ENCODE data around the gene NMNAT3.

NMNAT3 gene

GRCh38 chr3:139537795-139538621 is 139.8 kb downstream of the NMNAT3 start:
- no peak for DNase-seq

- no peak for DNase-seq
Observed at GRCh38 chr3:139537361-139537760, 140.4 kb downstream of the NMNAT3 start.

- no peak for DNase-seq
Observed at GRCh38 chr3:139534992-139535879, 142.5 kb downstream of the NMNAT3 start.

- no peak for DNase-seq
Observed at GRCh38 chr3:139534455-139534812, 143.3 kb downstream of the NMNAT3 start.

- no peak for DNase-seq
Observed at GRCh38 chr3:139533781-139534454, 143.9 kb downstream of the NMNAT3 start.

GRCh38 chr3:139532976-139533375 is 144.8 kb downstream of the NMNAT3 start:
- DNase-seq, result no peak

- DNase-seq, result no peak
Observed at GRCh38 chr3:139530717-139531116, 147.1 kb downstream of the NMNAT3 start.

GRCh38 chr3:139529662-139530061 is 148.1 kb downstream of the NMNAT3 start:
- no peak for DNase-seq

GRCh38 chr3:139528924-139529323 is 148.8 kb downstream of the NMNAT3 start:
- DNase-seq, result no peak

GRCh38 chr3:139528281-139528680 is 149.5 kb downstream of the NMNAT3 start:
- DNase-seq, result no peak

GRCh38 chr3:139527265-139527664 is 150.5 kb downstream of the NMNAT3 start:
- DNase-seq, result no peak

- DNase-seq, result no peak
Observed at GRCh38 chr3:139526146-139526545, 151.6 kb downstream of the NMNAT3 start.

- DNase-seq, result no peak
Observed at GRCh38 chr3:139524841-139525636, 152.7 kb downstream of the NMNAT3 start.

- no peak for DNase-seq
Observed at GRCh38 chr3:139523718-139524117, 154.1 kb downstream of the NMNAT3 start.

GRCh38 chr3:139523166-139523565 is 154.6 kb downstream of the NMNAT3 start:
- DNase-seq, result no peak

- DNase-seq, result no peak
Observed at GRCh38 chr3:139522421-139522820, 155.4 kb downstream of the NMNAT3 start.

GRCh38 chr3:139521816-139522215 is 156.0 kb downstream of the NMNAT3 start:
- DNase-seq, result no peak

- DNase-seq, result no peak
Observed at GRCh38 chr3:139521144-139521543, 156.6 kb downstream of the NMNAT3 start.

- DNase-seq, result no peak
Observed at GRCh38 chr3:139519998-139520737, 157.6 kb downstream of the NMNAT3 start.

GRCh38 chr3:139518926-139519842 is 158.6 kb downstream of the NMNAT3 start:
- DNase-seq, result no peak

GRCh38 chr3:139518306-139518705 is 159.5 kb downstream of the NMNAT3 start:
- no peak for DNase-seq

All from activated T-cell treated with anti-CD3 and anti-CD28 coated beads, Interleukin-2, amount 50 U/mL, for 1 hour (primary cell).